ENCODE results near the gene MEI4. TPM values are rescaled to one million over a fixed set of nuclear protein-coding genes. Genes with fewer than 3 reads are reported as not detected.

Gene MEI4
- polyA plus RNA-seq, 1 donor from 2014 or later, result not detected

- no peak overlapping the region for H3K9ac ChIP-seq (ENCODE audit: low read length)
- H3K4me3 ChIP-seq (ENCODE audit: low read length), result no peak overlapping the region
- H3F3A ChIP-seq (ENCODE audit: insufficient read depth, low read length, poor library complexity, severe bottlenecking), result no peaks in the 10 kb centered on the region
- H4K20me1 ChIP-seq (ENCODE audit: insufficient read depth), result no peaks in the 10 kb centered on the region
- no peaks in the 10 kb centered on the region for H3K79me2 ChIP-seq (replicated peaks; ENCODE audit: insufficient read depth, low read length)
- H3K27ac ChIP-seq (ENCODE audit: low read length), result no peak overlapping the region
- no peaks in the 10 kb centered on the region for H3K9me3 ChIP-seq (ENCODE audit: low read length)
- no peak overlapping the region for H3K4me2 ChIP-seq (ENCODE audit: low read length)
- no peaks in the 10 kb centered on the region for H3K9me2 ChIP-seq (ENCODE audit: insufficient read depth, low read length)
- no peaks in the 10 kb centered on the region for H3K36me3 ChIP-seq (ENCODE audit: insufficient read depth, low read length)
- no peak for TF ChIP-seq EP300 (conservative IDR thresholded peaks at IDR 0.05; ENCODE audit: poor library complexity, severe bottlenecking)
- no peak for TF ChIP-seq REST (IDR thresholded peaks at IDR 0.05; ENCODE audit: borderline replicate concordance)
- no peak for TF ChIP-seq RAD21 (conservative IDR thresholded peaks at IDR 0.05)
- no peak for TF ChIP-seq CTCF (IDR thresholded peaks at IDR 0.05; ENCODE audit: poor library complexity, severe bottlenecking)
- no peak for TF ChIP-seq POLR2AphosphoS5 (IDR thresholded peaks at IDR 0.05)
- TF ChIP-seq EZH2 (IDR thresholded peaks at IDR 0.05; ENCODE audit: borderline replicate concordance, insufficient read depth, low read length, poor library complexity, severe bottlenecking), result no peak
- TF ChIP-seq MXI1 (conservative IDR thresholded peaks at IDR 0.05; ENCODE audit: poor library complexity, severe bottlenecking), result no peak
- no peak for TF ChIP-seq SMC3 (conservative IDR thresholded peaks at IDR 0.05; ENCODE audit: poor library complexity)
- no peak for TF ChIP-seq TAF1 (IDR thresholded peaks at IDR 0.05; ENCODE audit: low read depth)
- no peak overlapping the region for H2AFZ ChIP-seq (ENCODE audit: low read depth, low read length)
- no peaks in the 10 kb centered on the region for H3K27me3 ChIP-seq (ENCODE audit: insufficient read depth, low read depth, low read length)
Observed at GRCh38 chr6:77763124-77763523, 110.3 kb downstream of the MEI4 start.

GRCh38 chr6:77764364-77764763 is 111.5 kb downstream of the MEI4 start:
- H3K36me3 ChIP-seq (ENCODE audit: insufficient read depth, low read length), result no peaks in the 10 kb centered on the region
- no peaks in the 10 kb centered on the region for H3K9me2 ChIP-seq (ENCODE audit: insufficient read depth, low read length)
- H2AFZ ChIP-seq (ENCODE audit: low read depth, low read length), result no peak overlapping the region
- H4K20me1 ChIP-seq (ENCODE audit: insufficient read depth), result no peaks in the 10 kb centered on the region
- no peaks in the 10 kb centered on the region for H3K79me2 ChIP-seq (replicated peaks; ENCODE audit: insufficient read depth, low read length)
- H3F3A ChIP-seq (ENCODE audit: insufficient read depth, low read length, poor library complexity, severe bottlenecking), result no peaks in the 10 kb centered on the region
- TF ChIP-seq EP300 (conservative IDR thresholded peaks at IDR 0.05; ENCODE audit: poor library complexity, severe bottlenecking) (no peak), EZH2 (IDR thresholded peaks at IDR 0.05; ENCODE audit: borderline replicate concordance, insufficient read depth, low read length, poor library complexity, severe bottlenecking) (no peak), TAF1 (IDR thresholded peaks at IDR 0.05; ENCODE audit: low read depth) (no peak), SMC3 (conservative IDR thresholded peaks at IDR 0.05; ENCODE audit: poor library complexity) (no peak), POLR2AphosphoS5 (IDR thresholded peaks at IDR 0.05) (no peak), RAD21 (conservative IDR thresholded peaks at IDR 0.05) (no peak), REST (IDR thresholded peaks at IDR 0.05; ENCODE audit: borderline replicate concordance) (no peak), MXI1 (conservative IDR thresholded peaks at IDR 0.05; ENCODE audit: poor library complexity, severe bottlenecking) (no peak), CTCF (IDR thresholded peaks at IDR 0.05; ENCODE audit: poor library complexity, severe bottlenecking) (no peak)
- H3K4me2 ChIP-seq (ENCODE audit: low read length), result no peak overlapping the region
- no peak overlapping the region for H3K27ac ChIP-seq (ENCODE audit: low read length)
- no peaks in the 10 kb centered on the region for H3K9me3 ChIP-seq (ENCODE audit: low read length)
- no peak overlapping the region for H3K9ac ChIP-seq (ENCODE audit: low read length)
- no peaks in the 10 kb centered on the region for H3K27me3 ChIP-seq (ENCODE audit: insufficient read depth, low read depth, low read length)
- H3K4me3 ChIP-seq (ENCODE audit: low read length), result no peak overlapping the region
